SK-N-SH treated with all-trans-retinoic acid at 6 μM for 48 hours (cell line): Measurements from ENCODE around the gene ANKIB1.

ENCODE experiments used
- ATAC-seq: fragments of 200-7000 bp; cut with Tn5 transposase; 3 replicates; pipeline ENCODE4 v1.9.1; 2020; ENCODE audit warnings: mild to moderate bottlenecking, moderate library complexity
- ARNTL ChIP-seq: fragments of 450-650 bp; formaldehyde crosslinking; IDR thresholded peaks from 2 replicates; pipeline ENCODE4 v1.5.0; 2020; ENCODE audit warnings: low read depth, mild to moderate bottlenecking, moderate library complexity, borderline replicate concordance
- CSDC2 ChIP-seq: fragments of 250-450 bp; sonication (Bioruptor Pico); IDR thresholded peaks from 2 replicates; pipeline ENCODE4 v1.5.0; 2020; ENCODE audit warnings: mild to moderate bottlenecking, moderate library complexity
- ESRRG ChIP-seq: fragments of 250-450 bp; sonication (Bioruptor Pico); IDR thresholded peaks from 2 replicates; pipeline ENCODE4 v1.6.1; 2021; ENCODE audit warnings: mild to moderate bottlenecking
- GLIS3 ChIP-seq: fragments of 250-450 bp; sonication (Bioruptor Pico); IDR thresholded peaks from 2 replicates; pipeline ENCODE4 v1.5.0; 2020; ENCODE audit warnings: mild to moderate bottlenecking, moderate library complexity
- ISL1 ChIP-seq: fragments of 250-450 bp; sonication (Bioruptor Pico); IDR thresholded peaks from 2 replicates; pipeline ENCODE4 v2.1.2; 2022; ENCODE audit warnings: mild to moderate bottlenecking, moderate library complexity
- OSR1 ChIP-seq: fragments of 250-450 bp; sonication (Bioruptor Pico); IDR thresholded peaks from 2 replicates; pipeline ENCODE4 v1.8.0; 2022; ENCODE audit warnings: moderate library complexity, mild to moderate bottlenecking, inconsistent platforms
- PPARA ChIP-seq: fragments of 250-450 bp; sonication (Bioruptor Pico); IDR thresholded peaks from 2 replicates; pipeline ENCODE4 v1.5.0; 2020; ENCODE audit warnings: mild to moderate bottlenecking, borderline replicate concordance
- RARB ChIP-seq: fragments of 250-450 bp; sonication (Bioruptor Pico); IDR thresholded peaks from 2 replicates; pipeline ENCODE4 v1.8.0; 2021; ENCODE audit warnings: mild to moderate bottlenecking, moderate library complexity
- SNAI2 ChIP-seq: fragments of 250-450 bp; sonication (Bioruptor Pico); IDR thresholded peaks from 2 replicates; pipeline ENCODE4 v1.5.0; 2020; ENCODE audit warnings: mild to moderate bottlenecking, moderate library complexity
- TCF4 ChIP-seq: fragments of 250-450 bp; sonication (Bioruptor Pico); IDR thresholded peaks from 2 replicates; pipeline ENCODE4 v1.8.0; 2021; ENCODE audit warnings: mild to moderate bottlenecking, moderate library complexity, borderline replicate concordance
- TOX ChIP-seq: fragments of 250-450 bp; sonication (Bioruptor Pico); IDR thresholded peaks from 2 replicates; pipeline ENCODE4 v1.8.0; 2021; ENCODE audit warnings: mild to moderate bottlenecking, moderate library complexity, borderline replicate concordance
- ZC3H10 ChIP-seq: fragments of 250-450 bp; sonication (Bioruptor Pico); IDR thresholded peaks from 2 replicates; pipeline ENCODE4 v1.5.1; 2021; ENCODE audit warnings: mild to moderate bottlenecking, moderate library complexity
- ZFP3 ChIP-seq: fragments of 250-450 bp; sonication (Bioruptor Pico); IDR thresholded peaks from 2 replicates; pipeline ENCODE4 v1.5.0; 2020; ENCODE audit warnings: mild to moderate bottlenecking, moderate library complexity
- ZFP30 ChIP-seq: fragments of 450-650 bp; formaldehyde crosslinking; IDR thresholded peaks from 2 replicates; pipeline ENCODE4 v1.5.0; 2022; ENCODE audit warnings: mild to moderate bottlenecking, moderate library complexity
- ZNF565 ChIP-seq: fragments of 450-650 bp; formaldehyde crosslinking; conservative IDR thresholded peaks from 2 replicates; pipeline ENCODE4 v1.5.0; 2020; ENCODE audit warnings: low read depth, mild to moderate bottlenecking, moderate library complexity
- ZNF70 ChIP-seq: fragments of 450-650 bp; formaldehyde crosslinking; IDR thresholded peaks from 2 replicates; pipeline ENCODE4 v1.5.0; 2020; ENCODE audit warnings: mild to moderate bottlenecking, moderate library complexity
- ZNF8 ChIP-seq: fragments of 450-650 bp; formaldehyde crosslinking; IDR thresholded peaks from 2 replicates; pipeline ENCODE4 v1.5.0; 2020; ENCODE audit warnings: mild to moderate bottlenecking, moderate library complexity
- TF ChIP-seq, protein P1 (sequence below): fragments of 250-450 bp; sonication (Bioruptor Pico); IDR thresholded peaks from 2 replicates; pipeline ENCODE4 v1.5.1; 2021; ENCODE audit warnings: mild to moderate bottlenecking, moderate library complexity
- TF ChIP-seq, protein P2 (sequence below): fragments of 250-450 bp; sonication (Bioruptor Pico); IDR thresholded peaks from 2 replicates; pipeline ENCODE4 v1.8.0; 2021; ENCODE audit warnings: low read depth, mild to moderate bottlenecking, moderate library complexity, borderline replicate concordance
- TF ChIP-seq, protein P3 (sequence below): fragments of 250-450 bp; sonication (Bioruptor Pico); IDR thresholded peaks from 2 replicates; pipeline ENCODE4 v1.5.0; 2020; ENCODE audit warnings: mild to moderate bottlenecking, moderate library complexity
- TF ChIP-seq, protein P4 (sequence below): fragments of 250-450 bp; sonication (Bioruptor Pico); IDR thresholded peaks from 2 replicates; pipeline ENCODE4 v1.8.0; 2020; ENCODE audit warnings: mild to moderate bottlenecking, moderate library complexity, borderline replicate concordance
- TF ChIP-seq, protein P5 (sequence below): fragments of 250-450 bp; sonication (Bioruptor Pico); IDR thresholded peaks from 2 replicates; pipeline ENCODE4 v1.5.1; 2020; ENCODE audit warnings: low read depth, mild to moderate bottlenecking, moderate library complexity

ANKIB1 gene

DNA sequence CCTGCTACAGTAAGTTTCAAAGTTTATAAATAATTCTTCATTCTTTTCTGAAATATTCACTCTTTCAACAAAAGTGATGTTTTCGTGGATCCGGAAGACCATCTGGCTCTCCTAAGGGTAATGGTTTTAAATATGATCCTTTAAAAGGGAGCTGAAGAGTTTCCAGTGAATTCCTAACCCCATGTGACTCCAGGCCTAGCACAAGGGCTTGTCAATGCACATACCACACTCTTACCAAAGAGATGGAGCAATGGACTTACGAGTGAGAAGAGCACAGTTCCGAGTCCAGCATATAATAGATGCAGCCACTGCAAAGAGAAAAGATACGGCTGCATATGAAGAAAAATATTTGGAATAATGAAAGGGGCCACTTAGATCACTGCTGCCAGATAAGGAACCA lies 169.5 kb downstream of the ANKIB1 start:
- TF ChIP-seq OSR1 (CRISPR knock-in tag): no peak
- TF ChIP-seq, protein P1, sequence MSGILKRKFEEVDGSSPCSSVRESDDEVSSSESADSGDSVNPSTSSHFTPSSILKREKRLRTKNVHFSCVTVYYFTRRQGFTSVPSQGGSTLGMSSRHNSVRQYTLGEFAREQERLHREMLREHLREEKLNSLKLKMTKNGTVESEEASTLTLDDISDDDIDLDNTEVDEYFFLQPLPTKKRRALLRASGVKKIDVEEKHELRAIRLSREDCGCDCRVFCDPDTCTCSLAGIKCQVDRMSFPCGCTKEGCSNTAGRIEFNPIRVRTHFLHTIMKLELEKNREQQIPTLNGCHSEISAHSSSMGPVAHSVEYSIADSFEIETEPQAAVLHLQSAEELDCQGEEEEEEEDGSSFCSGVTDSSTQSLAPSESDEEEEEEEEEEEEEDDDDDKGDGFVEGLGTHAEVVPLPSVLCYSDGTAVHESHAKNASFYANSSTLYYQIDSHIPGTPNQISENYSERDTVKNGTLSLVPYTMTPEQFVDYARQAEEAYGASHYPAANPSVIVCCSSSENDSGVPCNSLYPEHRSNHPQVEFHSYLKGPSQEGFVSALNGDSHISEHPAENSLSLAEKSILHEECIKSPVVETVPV (CRISPR knock-in tag): no peak
- no peak for TF ChIP-seq ARNTL (CRISPR knock-in tag)
- no peak for TF ChIP-seq ZNF565 (CRISPR knock-in tag)
- no peak for TF ChIP-seq CSDC2 (CRISPR knock-in tag)
- TF ChIP-seq ESRRG (CRISPR knock-in tag): no peak
- TF ChIP-seq TCF4: no peak
- TF ChIP-seq, protein P2, sequence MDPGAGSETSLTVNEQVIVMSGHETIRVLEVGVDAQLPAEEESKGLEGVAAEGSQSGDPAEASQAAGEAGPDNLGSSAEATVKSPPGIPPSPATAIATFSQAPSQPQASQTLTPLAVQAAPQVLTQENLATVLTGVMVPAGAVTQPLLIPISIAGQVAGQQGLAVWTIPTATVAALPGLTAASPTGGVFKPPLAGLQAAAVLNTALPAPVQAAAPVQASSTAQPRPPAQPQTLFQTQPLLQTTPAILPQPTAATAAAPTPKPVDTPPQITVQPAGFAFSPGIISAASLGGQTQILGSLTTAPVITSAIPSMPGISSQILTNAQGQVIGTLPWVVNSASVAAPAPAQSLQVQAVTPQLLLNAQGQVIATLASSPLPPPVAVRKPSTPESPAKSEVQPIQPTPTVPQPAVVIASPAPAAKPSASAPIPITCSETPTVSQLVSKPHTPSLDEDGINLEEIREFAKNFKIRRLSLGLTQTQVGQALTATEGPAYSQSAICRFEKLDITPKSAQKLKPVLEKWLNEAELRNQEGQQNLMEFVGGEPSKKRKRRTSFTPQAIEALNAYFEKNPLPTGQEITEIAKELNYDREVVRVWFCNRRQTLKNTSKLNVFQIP (CRISPR knock-in tag): no peak
- TF ChIP-seq ZC3H10 (CRISPR knock-in tag): no peak
- TF ChIP-seq ZNF70 (CRISPR knock-in tag): no peak
- no peak for TF ChIP-seq ZNF8 (CRISPR knock-in tag)
- no peak for TF ChIP-seq ZFP3 (CRISPR knock-in tag)
- no peak for TF ChIP-seq PPARA (CRISPR knock-in tag)
- TF ChIP-seq ZFP30: no peak
- no peak for TF ChIP-seq RARB (CRISPR knock-in tag)
- no peak for ATAC-seq

DNA sequence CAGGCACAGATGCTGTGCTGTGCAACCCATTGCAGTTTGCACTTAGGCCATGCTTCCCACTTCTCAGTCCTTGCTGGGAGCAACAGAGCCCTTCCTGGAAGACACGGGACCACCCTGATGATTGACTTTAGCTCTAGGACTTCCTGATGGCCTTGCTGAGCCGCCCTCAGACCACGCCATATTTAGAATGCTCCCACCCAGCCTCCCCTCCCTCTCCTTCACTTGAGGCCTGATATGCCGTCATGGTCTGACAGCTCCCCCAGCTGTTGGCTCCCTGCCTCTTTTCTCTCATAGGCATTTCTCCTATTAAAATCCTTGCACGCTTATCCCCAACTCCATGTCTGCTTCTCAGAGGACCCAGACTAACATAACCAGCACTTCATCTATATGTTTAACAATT lies 172.1 kb downstream of the ANKIB1 start:
- TF ChIP-seq ARNTL (CRISPR knock-in tag) (no peak), ZFP3 (CRISPR knock-in tag) (no peak), OSR1 (CRISPR knock-in tag) (no peak), ZFP30 (no peak), CSDC2 (CRISPR knock-in tag) (no peak), ISL1 (CRISPR knock-in tag) (no peak), ZNF8 (CRISPR knock-in tag) (no peak), GLIS3 (CRISPR knock-in tag) (no peak), TCF4 (no peak), ESRRG (CRISPR knock-in tag) (no peak), TOX (CRISPR knock-in tag) (no peak), ZNF70 (CRISPR knock-in tag) (no peak), RARB (CRISPR knock-in tag) (no peak)
- TF ChIP-seq, protein P3, sequence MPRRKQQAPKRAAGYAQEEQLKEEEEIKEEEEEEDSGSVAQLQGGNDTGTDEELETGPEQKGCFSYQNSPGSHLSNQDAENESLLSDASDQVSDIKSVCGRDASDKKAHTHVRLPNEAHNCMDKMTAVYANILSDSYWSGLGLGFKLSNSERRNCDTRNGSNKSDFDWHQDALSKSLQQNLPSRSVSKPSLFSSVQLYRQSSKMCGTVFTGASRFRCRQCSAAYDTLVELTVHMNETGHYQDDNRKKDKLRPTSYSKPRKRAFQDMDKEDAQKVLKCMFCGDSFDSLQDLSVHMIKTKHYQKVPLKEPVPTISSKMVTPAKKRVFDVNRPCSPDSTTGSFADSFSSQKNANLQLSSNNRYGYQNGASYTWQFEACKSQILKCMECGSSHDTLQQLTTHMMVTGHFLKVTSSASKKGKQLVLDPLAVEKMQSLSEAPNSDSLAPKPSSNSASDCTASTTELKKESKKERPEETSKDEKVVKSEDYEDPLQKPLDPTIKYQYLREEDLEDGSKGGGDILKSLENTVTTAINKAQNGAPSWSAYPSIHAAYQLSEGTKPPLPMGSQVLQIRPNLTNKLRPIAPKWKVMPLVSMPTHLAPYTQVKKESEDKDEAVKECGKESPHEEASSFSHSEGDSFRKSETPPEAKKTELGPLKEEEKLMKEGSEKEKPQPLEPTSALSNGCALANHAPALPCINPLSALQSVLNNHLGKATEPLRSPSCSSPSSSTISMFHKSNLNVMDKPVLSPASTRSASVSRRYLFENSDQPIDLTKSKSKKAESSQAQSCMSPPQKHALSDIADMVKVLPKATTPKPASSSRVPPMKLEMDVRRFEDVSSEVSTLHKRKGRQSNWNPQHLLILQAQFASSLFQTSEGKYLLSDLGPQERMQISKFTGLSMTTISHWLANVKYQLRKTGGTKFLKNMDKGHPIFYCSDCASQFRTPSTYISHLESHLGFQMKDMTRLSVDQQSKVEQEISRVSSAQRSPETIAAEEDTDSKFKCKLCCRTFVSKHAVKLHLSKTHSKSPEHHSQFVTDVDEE: no peak
- TF ChIP-seq, protein P4, sequence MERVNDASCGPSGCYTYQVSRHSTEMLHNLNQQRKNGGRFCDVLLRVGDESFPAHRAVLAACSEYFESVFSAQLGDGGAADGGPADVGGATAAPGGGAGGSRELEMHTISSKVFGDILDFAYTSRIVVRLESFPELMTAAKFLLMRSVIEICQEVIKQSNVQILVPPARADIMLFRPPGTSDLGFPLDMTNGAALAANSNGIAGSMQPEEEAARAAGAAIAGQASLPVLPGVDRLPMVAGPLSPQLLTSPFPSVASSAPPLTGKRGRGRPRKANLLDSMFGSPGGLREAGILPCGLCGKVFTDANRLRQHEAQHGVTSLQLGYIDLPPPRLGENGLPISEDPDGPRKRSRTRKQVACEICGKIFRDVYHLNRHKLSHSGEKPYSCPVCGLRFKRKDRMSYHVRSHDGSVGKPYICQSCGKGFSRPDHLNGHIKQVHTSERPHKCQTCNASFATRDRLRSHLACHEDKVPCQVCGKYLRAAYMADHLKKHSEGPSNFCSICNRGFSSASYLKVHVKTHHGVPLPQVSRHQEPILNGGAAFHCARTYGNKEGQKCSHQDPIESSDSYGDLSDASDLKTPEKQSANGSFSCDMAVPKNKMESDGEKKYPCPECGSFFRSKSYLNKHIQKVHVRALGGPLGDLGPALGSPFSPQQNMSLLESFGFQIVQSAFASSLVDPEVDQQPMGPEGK: no peak
- TF ChIP-seq, protein P1 (CRISPR knock-in tag): no peak
- no peak for ATAC-seq

DNA sequence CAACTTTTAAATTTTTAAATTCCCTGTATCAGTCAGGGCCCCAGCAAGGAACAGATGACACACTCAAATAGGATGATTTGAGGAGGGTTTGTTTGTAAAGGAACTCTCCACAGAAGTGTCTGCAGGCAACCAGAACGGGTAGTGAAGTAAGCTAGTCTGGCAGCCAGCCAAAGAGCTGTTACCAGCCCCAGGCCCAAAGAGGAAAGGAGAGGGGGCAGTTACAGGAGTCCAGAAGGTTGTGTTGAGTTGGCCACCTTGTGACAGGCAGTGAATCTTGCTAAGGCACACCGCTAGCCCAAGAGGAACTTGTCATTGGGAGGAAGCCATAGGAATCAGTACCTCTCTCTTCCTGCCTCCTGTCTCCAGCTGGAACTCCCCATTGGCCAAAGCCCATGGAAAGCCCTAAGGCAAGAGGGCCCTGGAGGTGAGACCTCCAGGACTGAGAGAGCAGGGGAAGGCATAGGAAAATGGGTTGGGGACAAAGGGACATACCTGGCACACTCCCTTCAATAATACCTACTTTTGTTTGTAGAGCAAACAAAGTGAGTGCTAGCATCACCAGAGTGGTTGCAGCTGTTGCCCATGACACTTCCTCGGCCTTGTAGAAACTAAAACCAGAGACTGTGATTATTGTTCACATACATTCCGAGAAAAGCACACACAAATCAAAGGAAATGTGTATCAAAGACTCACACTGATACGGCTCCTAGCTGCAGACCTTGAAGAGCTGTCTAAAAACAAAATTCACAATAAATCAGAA lies 176.1 kb downstream of the ANKIB1 start:
- no peak for ATAC-seq
- TF ChIP-seq OSR1 (CRISPR knock-in tag) (no peak), SNAI2 (CRISPR knock-in tag) (no peak), ZNF70 (CRISPR knock-in tag) (no peak), ZNF565 (CRISPR knock-in tag) (no peak), ESRRG (CRISPR knock-in tag) (no peak), GLIS3 (CRISPR knock-in tag) (no peak), PPARA (CRISPR knock-in tag) (no peak), ISL1 (CRISPR knock-in tag) (no peak)
- TF ChIP-seq, protein P5, sequence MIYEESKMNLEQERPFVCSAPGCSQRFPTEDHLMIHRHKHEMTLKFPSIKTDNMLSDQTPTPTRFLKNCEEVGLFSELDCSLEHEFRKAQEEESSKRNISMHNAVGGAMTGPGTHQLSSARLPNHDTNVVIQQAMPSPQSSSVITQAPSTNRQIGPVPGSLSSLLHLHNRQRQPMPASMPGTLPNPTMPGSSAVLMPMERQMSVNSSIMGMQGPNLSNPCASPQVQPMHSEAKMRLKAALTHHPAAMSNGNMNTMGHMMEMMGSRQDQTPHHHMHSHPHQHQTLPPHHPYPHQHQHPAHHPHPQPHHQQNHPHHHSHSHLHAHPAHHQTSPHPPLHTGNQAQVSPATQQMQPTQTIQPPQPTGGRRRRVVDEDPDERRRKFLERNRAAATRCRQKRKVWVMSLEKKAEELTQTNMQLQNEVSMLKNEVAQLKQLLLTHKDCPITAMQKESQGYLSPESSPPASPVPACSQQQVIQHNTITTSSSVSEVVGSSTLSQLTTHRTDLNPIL (CRISPR knock-in tag): no peak
- TF ChIP-seq, protein P1 (CRISPR knock-in tag): no peak
- TF ChIP-seq, protein P4: no peak
